Subcutaneous adipose tissue (tissue), 4 donors: ENCODE results near the gene KLHL25. TPM values are rescaled to one million over a fixed set of nuclear protein-coding genes. Genes with fewer than 3 reads are reported as not detected.

Experiments used
- total RNA-seq, 4 donors: library from RNA; depleted of rRNA; stranded (reverse); fragments of >200 nt; gene quantifications; one replicate each; pipeline ENCODE4 v1.1.0, GENCODE V29; 2016
- TF ChIP-seq, protein P1 (sequence below): fragments of 450-650 bp; IDR thresholded peaks from one replicate; pipeline ENCODE4 v1.5.1; 2016; ENCODE audit warnings: low read depth, mild to moderate bottlenecking, control low read depth, antibody characterized with exemption, moderate library complexity

Gene KLHL25
- total RNA-seq, 4 donors from 2014 or later, result 8.5 to 61.2 (median 12.0) TPM

DNA sequence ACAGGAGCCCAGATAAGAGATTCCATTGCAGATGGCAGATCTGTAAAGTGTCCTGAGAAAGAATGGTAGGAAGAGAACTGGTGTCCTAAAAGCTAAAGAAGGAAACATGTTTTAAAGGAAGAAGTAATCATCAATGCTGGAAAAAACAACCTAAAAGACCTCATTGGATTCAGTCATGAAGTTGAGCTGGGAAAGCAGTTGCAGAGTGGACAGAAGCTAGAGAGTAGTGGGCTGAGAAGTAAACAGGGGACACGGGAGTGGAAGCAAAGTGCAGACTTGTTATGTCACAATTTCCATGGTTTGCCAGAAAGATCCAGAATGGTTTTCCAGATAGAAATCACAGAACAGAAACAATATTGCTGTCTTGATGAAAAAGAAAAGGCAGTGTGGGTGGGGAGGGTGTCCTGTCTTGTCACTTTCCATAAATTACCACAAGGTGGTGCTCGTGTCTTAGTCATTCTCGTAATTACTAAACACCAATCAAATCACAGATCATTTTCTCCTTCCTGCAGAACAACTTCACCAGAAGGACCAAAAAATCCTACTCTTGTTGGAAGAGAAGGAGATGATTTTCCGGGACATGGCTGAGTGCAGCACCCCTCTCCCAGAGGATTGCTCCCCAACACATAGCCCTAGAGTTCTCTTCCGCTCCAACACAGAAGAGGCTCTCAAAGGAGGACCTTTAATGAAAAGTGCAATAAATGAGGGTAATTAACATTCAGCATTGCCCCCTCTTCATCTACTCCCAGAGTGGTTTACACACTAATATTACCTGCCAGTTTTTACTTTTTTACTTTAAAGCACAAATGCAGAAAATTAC is 64.5 kb downstream of the KLHL25 start:
- TF ChIP-seq, protein P1, sequence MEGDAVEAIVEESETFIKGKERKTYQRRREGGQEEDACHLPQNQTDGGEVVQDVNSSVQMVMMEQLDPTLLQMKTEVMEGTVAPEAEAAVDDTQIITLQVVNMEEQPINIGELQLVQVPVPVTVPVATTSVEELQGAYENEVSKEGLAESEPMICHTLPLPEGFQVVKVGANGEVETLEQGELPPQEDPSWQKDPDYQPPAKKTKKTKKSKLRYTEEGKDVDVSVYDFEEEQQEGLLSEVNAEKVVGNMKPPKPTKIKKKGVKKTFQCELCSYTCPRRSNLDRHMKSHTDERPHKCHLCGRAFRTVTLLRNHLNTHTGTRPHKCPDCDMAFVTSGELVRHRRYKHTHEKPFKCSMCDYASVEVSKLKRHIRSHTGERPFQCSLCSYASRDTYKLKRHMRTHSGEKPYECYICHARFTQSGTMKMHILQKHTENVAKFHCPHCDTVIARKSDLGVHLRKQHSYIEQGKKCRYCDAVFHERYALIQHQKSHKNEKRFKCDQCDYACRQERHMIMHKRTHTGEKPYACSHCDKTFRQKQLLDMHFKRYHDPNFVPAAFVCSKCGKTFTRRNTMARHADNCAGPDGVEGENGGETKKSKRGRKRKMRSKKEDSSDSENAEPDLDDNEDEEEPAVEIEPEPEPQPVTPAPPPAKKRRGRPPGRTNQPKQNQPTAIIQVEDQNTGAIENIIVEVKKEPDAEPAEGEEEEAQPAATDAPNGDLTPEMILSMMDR, result no peak

DNA sequence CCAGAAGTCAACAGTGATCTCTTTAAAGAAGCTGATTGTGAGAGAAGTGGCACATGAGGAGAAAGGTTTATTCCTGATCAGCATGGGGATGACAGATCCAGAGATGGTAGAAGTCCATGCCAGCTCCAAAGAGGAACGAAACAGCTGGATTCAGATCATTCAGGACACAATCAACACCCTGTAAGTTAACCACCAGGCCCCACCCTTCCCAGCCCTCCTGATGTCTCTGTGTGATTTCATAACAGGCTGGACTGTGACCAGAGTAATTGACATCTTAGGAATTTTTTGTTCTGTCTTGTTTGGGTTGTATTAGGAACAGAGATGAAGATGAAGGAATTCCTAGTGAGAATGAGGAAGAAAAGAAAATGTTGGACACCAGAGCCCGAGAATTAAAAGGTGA is 67.7 kb downstream of the KLHL25 start:
- TF ChIP-seq, protein P1, result no peak

DNA sequence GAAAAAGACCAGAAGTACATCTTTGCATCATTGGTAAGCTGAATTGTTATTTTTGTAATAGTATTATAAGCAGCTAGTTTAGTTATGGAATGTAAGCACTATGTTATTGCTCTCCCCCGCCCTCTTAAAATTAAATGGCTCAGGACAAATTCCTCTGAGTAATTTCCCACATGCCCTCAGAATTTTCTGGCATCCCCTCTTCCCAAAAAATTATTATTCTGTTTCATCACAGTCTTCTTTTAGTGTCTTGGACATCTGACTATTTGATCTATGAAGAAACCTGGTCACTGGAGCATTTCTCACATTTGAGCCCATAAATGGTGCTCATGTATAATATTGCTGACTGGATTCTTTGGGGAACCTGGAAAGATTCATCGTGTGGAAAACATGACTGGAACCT is 68.3 kb downstream of the KLHL25 start:
- TF ChIP-seq, protein P1, result no peak

DNA sequence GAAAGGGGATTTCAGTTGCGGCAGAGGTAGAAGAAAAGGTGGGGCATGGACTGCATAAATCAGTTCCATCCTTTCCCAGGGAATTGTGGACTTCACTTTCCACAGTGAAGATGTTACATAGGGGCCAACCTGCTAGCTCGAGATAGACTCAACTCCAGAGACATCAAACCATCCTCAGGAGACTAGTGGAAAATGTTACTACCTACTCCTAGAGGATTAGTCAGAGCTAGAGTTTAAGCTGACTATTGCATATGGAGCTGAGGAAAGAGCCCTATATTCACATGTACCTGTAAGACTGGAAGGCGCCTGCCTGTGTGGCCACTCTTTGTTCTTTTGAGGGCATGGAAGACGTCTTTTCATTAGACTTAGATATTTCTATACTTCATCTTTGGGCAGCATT is 69.2 kb downstream of the KLHL25 start:
- TF ChIP-seq, protein P1, result no peak

DNA sequence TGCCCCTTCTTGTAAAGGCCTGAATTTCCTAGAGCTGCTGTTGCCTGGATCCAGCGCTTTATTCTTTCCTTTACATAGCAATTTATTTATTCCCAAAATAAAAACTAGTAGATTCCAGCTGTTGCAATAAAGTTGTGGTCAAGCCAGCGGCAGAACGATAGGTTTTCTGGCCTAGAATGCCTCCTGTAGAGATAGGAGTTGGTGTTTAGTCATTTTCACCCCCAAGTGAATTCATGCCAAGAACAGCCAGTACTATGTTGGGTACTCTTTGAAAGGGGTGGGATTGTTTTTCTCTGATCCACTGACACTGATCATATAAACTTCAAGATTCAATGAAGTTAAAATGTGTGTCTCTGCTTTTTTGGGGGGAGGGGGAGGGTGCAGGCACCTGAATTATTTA is 69.7 kb downstream of the KLHL25 start:
- TF ChIP-seq, protein P1, result no peak

DNA sequence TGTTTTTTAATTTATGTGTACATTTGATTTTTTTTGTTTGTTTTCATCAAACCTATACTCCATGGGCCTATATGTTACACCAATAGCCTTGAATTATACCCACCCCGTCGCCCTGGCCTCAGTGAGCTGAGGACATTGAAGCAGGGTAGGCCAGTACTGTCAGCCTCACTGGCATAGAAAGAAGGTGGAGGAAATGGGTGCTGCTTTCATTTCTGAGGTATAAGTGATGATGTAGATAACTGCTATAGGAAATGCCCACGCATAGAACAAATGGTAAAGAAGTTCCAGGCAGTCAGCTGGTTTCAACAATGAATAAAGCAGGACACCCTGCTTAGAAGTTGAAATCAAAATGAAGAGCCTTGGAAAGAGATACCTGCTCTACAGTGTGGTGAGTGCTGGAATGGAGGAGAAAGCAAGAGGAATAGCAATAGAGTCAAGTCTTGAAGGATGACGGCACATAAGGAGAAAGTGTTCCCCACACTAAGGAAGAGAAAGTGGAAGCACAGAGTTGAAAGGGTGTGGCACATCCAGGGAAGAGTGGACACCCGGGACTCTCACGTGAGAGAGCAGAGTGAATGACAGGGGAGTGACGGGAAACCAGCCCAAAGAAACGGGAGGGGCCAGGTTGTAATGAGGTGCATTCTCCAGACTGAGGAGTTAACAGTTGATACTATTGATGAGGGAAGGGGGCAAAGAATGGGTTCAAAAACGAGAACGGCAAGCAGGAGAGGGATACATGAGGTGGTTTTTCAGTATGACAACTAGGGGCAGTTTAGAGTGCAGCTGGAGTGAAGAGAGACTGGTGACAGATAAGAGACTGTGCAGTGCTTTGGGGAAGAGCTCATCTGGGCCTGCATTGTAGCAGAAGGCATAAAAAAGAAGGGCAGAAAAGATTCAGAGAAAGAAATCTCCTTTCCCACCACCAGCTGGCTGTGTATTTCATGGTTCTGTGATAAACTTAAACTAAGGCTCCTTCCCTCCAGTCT is 70.5 kb downstream of the KLHL25 start:
- TF ChIP-seq, protein P1, result no peak
